Brain microvascular endothelial cell (primary cell): ENCODE results near the gene ARSG.
"Not testable (repeated sequence)": the region's sequence is repeated elsewhere in the genome, so short reads cannot be mapped to it uniquely, and the experiment has no call there.

Experiments
- DNase-seq: peaks from one replicate; pipeline ENCODE4 v3.0.0-alpha.2; 2020
- H3K27ac ChIP-seq: fragments of 250-450 bp; sonication (Bioruptor Pico); 2 replicates; pipeline ENCODE4 v1.5.1; 2020; ENCODE audit warnings: mild to moderate bottlenecking, moderate library complexity
- H3K27me3 ChIP-seq: fragments of 250-450 bp; sonication (Bioruptor Pico); replicated peaks from 2 replicates; pipeline ENCODE4 v1.5.1; 2020; ENCODE audit warnings: mild to moderate bottlenecking
- H3K36me3 ChIP-seq: fragments of 250-450 bp; sonication (Bioruptor Pico); replicated peaks from 2 replicates; pipeline ENCODE4 v1.5.1; 2020; ENCODE audit warnings: mild to moderate bottlenecking
- H3K4me3 ChIP-seq: 2 replicates; pipeline ENCODE4 v1.5.1; 2011; ENCODE audit warnings: low read depth, mild to moderate bottlenecking, control low read depth, low read length, moderate library complexity
- in situ Hi-C: cut with HindIII; loops from 2 replicates; pipeline ENCODE4 v1.10.0; 2017; ENCODE audit warnings: low sequenced_read_pairs, low pct_ligation_motif_present
- TF ChIP-seq, protein P1 (sequence below): IDR thresholded peaks from 2 replicates; pipeline ENCODE4 v1.5.1; 2011; ENCODE audit warnings: low read depth, mild to moderate bottlenecking, moderate library complexity, low read length, control low read depth, inconsistent platforms; ENCODE audit errors: missing control alignments

ARSG gene

DNA sequence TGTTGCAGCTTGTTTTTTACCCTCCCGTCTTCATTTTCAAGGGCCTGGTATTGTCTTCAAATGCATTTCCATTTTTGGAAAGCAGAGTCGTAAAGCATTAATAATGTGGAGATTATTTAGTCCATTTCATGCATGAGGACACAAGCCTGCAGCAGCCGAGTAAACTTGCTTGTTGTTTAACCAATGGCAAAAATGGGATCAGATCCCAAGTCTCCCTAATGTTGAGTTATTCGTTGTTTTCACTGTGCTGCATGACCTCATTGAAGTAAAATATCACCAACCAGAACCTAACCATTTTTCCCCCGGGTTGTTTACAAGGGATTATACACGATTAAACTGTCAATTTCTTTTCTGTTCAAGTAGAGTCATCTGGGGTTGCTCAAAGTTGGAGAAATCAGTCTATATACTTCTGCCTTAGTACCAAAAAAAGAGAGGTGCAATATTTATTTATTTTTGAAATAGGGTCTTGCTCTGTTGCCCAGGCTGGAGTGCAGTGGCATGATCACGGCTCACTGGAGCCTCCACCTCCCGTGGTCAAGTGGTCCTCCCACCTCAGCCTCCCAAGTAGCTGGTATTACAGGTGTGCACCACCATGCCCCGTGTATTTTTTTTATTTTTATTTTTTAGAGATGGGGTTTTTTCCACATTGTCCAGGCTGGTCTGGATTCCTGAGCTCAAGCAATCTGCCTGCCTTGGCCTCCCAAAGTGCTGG, 31.1 kb upstream of the ARSG start:
- peaks cover 8% of the 10 kb centered on the region for H3K36me3 ChIP-seq
- no peak for DNase-seq
- no peaks in the 10 kb centered on the region for H3K27me3 ChIP-seq
- H3K27ac ChIP-seq, result no peak overlapping the region
- TF ChIP-seq, protein P1, sequence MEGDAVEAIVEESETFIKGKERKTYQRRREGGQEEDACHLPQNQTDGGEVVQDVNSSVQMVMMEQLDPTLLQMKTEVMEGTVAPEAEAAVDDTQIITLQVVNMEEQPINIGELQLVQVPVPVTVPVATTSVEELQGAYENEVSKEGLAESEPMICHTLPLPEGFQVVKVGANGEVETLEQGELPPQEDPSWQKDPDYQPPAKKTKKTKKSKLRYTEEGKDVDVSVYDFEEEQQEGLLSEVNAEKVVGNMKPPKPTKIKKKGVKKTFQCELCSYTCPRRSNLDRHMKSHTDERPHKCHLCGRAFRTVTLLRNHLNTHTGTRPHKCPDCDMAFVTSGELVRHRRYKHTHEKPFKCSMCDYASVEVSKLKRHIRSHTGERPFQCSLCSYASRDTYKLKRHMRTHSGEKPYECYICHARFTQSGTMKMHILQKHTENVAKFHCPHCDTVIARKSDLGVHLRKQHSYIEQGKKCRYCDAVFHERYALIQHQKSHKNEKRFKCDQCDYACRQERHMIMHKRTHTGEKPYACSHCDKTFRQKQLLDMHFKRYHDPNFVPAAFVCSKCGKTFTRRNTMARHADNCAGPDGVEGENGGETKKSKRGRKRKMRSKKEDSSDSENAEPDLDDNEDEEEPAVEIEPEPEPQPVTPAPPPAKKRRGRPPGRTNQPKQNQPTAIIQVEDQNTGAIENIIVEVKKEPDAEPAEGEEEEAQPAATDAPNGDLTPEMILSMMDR, result no peak
- no peak overlapping the region for H3K4me3 ChIP-seq
- in situ Hi-C loops, result no loop called here

DNA sequence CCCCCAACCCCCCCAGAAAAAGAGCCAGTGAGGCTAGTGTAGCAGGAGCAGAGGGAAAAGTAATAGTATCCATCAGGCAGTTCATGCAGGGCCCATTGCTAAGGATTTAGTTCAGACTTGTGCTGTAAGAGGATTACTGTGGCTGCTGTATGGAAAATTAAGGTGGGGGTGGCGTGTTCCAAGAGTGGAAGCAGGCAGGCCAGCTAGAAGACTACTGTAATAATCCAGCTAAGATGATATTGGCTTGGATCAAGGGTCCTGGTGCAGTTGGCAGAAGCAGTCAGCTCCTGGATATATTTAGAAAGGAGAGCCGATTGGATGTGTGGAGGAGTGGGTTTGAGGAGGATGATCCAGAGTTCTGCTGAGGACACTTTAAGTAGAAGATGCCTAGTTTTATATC, 28.8 kb upstream of the ARSG start:
- in situ Hi-C loops, DNase-seq, H3K4me3 ChIP-seq, H3K27me3 ChIP-seq, H3K27ac ChIP-seq, H3K36me3 ChIP-seq: not testable (repeated sequence)

DNA sequence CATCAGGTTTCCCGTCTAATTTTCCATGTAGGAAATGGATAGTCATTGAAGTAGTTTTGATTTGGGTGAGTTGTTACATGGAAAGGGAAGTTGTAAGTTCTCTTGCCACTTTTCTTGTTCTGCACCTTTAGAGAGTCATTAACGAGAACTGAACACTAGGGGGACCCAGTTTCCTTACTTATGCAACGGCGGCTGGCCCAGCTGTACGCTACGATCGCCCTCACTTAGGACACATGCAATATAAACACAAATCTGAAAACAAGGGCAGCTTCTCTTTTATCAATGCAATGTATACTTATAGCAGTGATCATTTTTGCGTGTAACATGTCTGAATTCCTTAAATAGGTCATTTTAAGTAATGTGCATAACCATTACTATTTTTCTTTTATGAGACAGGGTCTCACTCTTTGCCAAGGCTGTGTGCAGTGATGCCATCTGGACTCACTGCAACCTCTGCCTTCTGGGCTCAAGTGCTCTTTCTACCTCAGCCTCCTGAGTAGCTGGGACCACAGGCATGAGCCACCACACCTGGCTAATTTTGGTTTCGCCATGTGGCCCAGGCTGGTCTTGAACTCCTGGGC, 28.1 kb upstream of the ARSG start:
- TF ChIP-seq, protein P1, result peak; percentile 54
- in situ Hi-C loops, DNase-seq: not testable (repeated sequence)

DNA sequence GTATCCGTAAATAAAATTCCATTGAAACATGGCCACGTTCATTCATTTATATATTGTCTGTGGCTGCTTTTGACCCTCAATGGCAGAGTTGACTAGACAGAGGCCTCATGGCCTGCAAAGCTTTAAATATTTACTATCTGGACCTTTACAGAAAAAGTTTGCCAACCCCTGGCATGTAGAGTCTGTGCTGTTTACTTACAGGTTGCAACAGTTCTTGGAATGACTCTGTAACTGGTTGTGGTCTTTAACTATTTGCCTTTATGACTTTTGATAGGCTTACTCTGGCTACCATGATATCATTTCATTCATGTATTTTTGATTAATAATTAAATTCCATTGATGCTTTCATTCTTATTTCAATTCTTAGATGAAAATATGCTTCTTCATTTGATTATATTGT, 25.5 kb upstream of the ARSG start:
- DNase-seq, H3K36me3 ChIP-seq, H3K27me3 ChIP-seq, in situ Hi-C loops, H3K4me3 ChIP-seq, H3K27ac ChIP-seq: not testable (repeated sequence)

More for the DNA sequence above, 28.1 kb upstream of the ARSG start:
- H3K27me3 ChIP-seq, H3K4me3 ChIP-seq, H3K36me3 ChIP-seq, H3K27ac ChIP-seq: not testable (repeated sequence)

DNA sequence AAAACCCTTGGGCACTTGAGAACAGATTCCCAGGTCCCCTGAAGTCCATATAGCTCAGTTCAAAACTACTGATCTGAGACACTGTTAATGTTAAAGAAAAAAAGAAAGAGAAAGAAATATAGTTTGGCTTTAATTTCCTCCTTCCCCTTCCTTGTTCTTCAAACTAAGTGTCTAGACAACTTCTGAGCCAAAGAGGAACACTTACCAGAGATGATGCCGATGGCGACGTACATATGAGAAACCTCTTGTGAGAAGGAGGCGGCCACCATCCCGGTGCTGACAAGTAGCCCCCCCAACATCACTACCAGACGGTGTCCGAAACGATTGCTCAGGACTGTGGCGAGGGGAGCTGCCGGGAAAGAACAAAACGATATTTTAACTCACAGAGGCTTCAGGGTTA, 17.6 kb upstream of the ARSG start:
- TF ChIP-seq, protein P1, result no peak
- Histone ChIP-seq H3K36me3 (no peaks in the 10 kb centered on the region), H3K27me3 (no peaks in the 10 kb centered on the region), H3K27ac (no peak overlapping the region), H3K4me3 (no peak overlapping the region)
- in situ Hi-C loops, result no loop called here
- DNase-seq, result no peak

DNA sequence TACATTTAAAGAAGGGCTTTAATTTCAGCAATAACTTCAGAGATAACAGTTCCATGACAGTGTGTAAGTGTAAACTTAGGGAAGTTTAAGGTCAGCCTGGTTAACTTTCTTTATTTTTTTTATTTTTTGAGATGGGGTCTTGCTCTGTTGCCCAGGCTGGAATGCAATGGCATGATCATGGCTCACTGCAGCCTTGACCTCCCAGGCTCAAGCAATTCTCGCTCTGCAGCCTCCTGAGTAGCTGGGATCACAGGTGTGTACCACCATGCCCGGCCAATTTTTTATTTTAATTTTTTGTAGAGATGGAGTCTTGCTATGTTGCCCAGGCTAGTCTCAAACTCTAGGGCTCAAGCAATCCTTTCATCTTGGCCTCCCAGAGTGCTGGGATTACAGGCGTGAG, 15.0 kb upstream of the ARSG start:
- H3K27ac ChIP-seq, in situ Hi-C loops, H3K36me3 ChIP-seq, H3K27me3 ChIP-seq, H3K4me3 ChIP-seq, DNase-seq: not testable (repeated sequence)

DNA sequence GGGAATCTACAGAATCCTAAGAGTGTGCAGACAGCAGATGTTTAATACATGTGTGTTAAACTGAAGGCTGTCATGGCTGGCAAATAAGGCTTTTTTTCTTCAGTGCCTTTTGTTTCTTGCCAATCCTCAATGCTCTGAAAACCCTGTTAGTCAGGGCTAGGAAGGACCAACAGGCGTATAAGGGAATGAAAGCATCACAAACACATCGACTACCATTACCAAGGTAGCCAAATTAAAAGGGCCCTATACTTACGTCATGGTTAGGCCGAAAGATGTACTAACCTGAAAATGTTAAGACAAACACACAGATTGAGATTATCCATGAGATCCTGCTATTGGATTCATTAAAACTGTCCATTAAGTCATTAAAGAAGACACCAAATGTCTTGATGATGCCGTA, 13.5 kb upstream of the ARSG start:
- no peak overlapping the region for H3K4me3 ChIP-seq
- in situ Hi-C loops, result no loop called here
- no peak overlapping the region for H3K27ac ChIP-seq
- no peak for DNase-seq
- TF ChIP-seq, protein P1, result no peak
- H3K36me3 ChIP-seq, result no peaks in the 10 kb centered on the region
- H3K27me3 ChIP-seq, result no peaks in the 10 kb centered on the region

DNA sequence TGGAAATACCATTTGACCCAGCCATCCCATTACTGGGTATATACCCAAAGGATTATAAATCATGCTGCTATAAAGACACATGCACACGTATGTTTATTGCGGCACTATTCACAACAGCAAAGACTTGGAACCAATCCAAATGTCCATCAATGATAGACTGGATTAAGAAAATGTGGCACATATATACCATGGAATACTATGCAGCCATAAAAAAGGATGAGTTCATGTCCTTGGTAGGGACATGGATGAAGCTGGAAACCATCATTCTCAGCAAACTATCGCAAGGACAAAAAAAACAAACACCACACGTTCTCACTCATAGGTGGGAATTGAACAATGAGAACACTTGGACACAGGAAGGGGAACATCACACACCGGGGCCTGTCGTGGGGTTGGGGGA, 9.3 kb upstream of the ARSG start:
- H3K4me3 ChIP-seq, H3K27ac ChIP-seq, H3K27me3 ChIP-seq, DNase-seq, H3K36me3 ChIP-seq, in situ Hi-C loops: not testable (repeated sequence)
